ENCODE results near the gene CEP19.
"Not testable (repeated sequence)": the region's sequence is repeated elsewhere in the genome, so short reads cannot be mapped to it uniquely, and the experiment has no call there.

Gene CEP19

GRCh38 chr3:196726788-196727675, 15.0 kb upstream of the CEP19 start:
- no peak overlapping the region for H3K27ac Mint-ChIP-seq
- no peaks in the 10 kb centered on the region for H3K27me3 Mint-ChIP-seq
- ATAC-seq = peak; percentile 65
- H3K36me3 Mint-ChIP-seq = peaks cover 38% of the 10 kb centered on the region
- H3K4me3 Mint-ChIP-seq = no peak overlapping the region
- H3K4me1 Mint-ChIP-seq = peaks cover 9% of the 10 kb centered on the region
- H3K9me3 Mint-ChIP-seq = no peaks in the 10 kb centered on the region

- H3K27me3 Mint-ChIP-seq = no peaks in the 10 kb centered on the region
- H3K36me3 Mint-ChIP-seq = peaks cover 47% of the 10 kb centered on the region
- no peak for ATAC-seq
- no peaks in the 10 kb centered on the region for H3K4me1 Mint-ChIP-seq
- H3K27ac Mint-ChIP-seq = no peak overlapping the region
- no peak overlapping the region for H3K4me3 Mint-ChIP-seq
- peaks cover 5% of the 10 kb centered on the region for H3K9me3 Mint-ChIP-seq
These were observed 9.0 kb upstream of the CEP19 start for GRCh38 chr3:196721097-196721496.

GRCh38 chr3:196717162-196717561, 5.1 kb upstream of the CEP19 start:
- H3K27ac Mint-ChIP-seq, H3K27me3 Mint-ChIP-seq, H3K9me3 Mint-ChIP-seq, H3K4me3 Mint-ChIP-seq, H3K4me1 Mint-ChIP-seq: not testable (repeated sequence)
- peaks cover 25% of the 10 kb centered on the region for H3K36me3 Mint-ChIP-seq
- ATAC-seq = peak; percentile 2

GRCh38 chr3:196712514-196713413, 714 bp upstream of the CEP19 start:
- ATAC-seq = peak; percentile 83
- Mint-ChIP-seq H3K4me3 (peak overlapping the region; percentile 86), H3K27ac (peak overlapping the region; percentile 99), H3K36me3 (peaks cover 1% of the 10 kb centered on the region), H3K4me1 (peaks cover 14% of the 10 kb centered on the region), H3K27me3 (no peaks in the 10 kb centered on the region), H3K9me3 (no peaks in the 10 kb centered on the region)

GRCh38 chr3:196708467-196708866, 3.6 kb downstream of the CEP19 start:
- H3K4me3 Mint-ChIP-seq = no peak overlapping the region
- no peaks in the 10 kb centered on the region for H3K9me3 Mint-ChIP-seq
- H3K27ac Mint-ChIP-seq = no peak overlapping the region
- peaks cover 18% of the 10 kb centered on the region for H3K4me1 Mint-ChIP-seq
- no peak for ATAC-seq
- H3K27me3 Mint-ChIP-seq = no peaks in the 10 kb centered on the region
- H3K36me3 Mint-ChIP-seq = peaks cover 8% of the 10 kb centered on the region

- no peaks in the 10 kb centered on the region for H3K27me3 Mint-ChIP-seq
- H3K27ac Mint-ChIP-seq = no peak overlapping the region
- peaks cover 8% of the 10 kb centered on the region for H3K36me3 Mint-ChIP-seq
- ATAC-seq = no peak
- H3K4me1 Mint-ChIP-seq = peaks cover 18% of the 10 kb centered on the region
- no peak overlapping the region for H3K4me3 Mint-ChIP-seq
- no peaks in the 10 kb centered on the region for H3K9me3 Mint-ChIP-seq
These were observed 4.5 kb downstream of the CEP19 start for GRCh38 chr3:196707566-196707965.

- Mint-ChIP-seq H3K36me3 (peaks cover 8% of the 10 kb centered on the region), H3K27me3 (no peaks in the 10 kb centered on the region), H3K4me3 (no peak overlapping the region), H3K27ac (no peak overlapping the region), H3K4me1 (peaks cover 16% of the 10 kb centered on the region), H3K9me3 (no peaks in the 10 kb centered on the region)
- ATAC-seq = no peak
These were observed 5.3 kb downstream of the CEP19 start for GRCh38 chr3:196706731-196707130.

GRCh38 chr3:196706327-196706726, 5.7 kb downstream of the CEP19 start:
- Mint-ChIP-seq H3K27me3 (no peaks in the 10 kb centered on the region), H3K4me3 (no peak overlapping the region), H3K27ac (no peak overlapping the region), H3K4me1 (peaks cover 12% of the 10 kb centered on the region), H3K36me3 (peaks cover 8% of the 10 kb centered on the region), H3K9me3 (no peaks in the 10 kb centered on the region)
- ATAC-seq = no peak

- Mint-ChIP-seq H3K9me3 (no peaks in the 10 kb centered on the region), H3K4me3 (no peak overlapping the region), H3K36me3 (no peaks in the 10 kb centered on the region), H3K27ac (no peak overlapping the region), H3K4me1 (peaks cover 11% of the 10 kb centered on the region), H3K27me3 (no peaks in the 10 kb centered on the region)
- no peak for ATAC-seq
These were observed 11.2 kb downstream of the CEP19 start for GRCh38 chr3:196700801-196701200.

- Mint-ChIP-seq H3K4me3 (no peak overlapping the region), H3K36me3 (no peaks in the 10 kb centered on the region)
These were observed 12.3 kb downstream of the CEP19 start for GRCh38 chr3:196699749-196700148.

GRCh38 chr3:196697270-196697669, 14.8 kb downstream of the CEP19 start:
- Mint-ChIP-seq H3K27me3 (no peaks in the 10 kb centered on the region), H3K9me3 (no peaks in the 10 kb centered on the region), H3K4me1 (peaks cover 21% of the 10 kb centered on the region), H3K27ac (no peak overlapping the region), H3K36me3 (no peaks in the 10 kb centered on the region), H3K4me3 (no peak overlapping the region)
- ATAC-seq = peak; percentile 44

More at GRCh38 chr3:196699749-196700148, 12.3 kb downstream of the CEP19 start:
- peaks cover 21% of the 10 kb centered on the region for H3K4me1 Mint-ChIP-seq
- no peak overlapping the region for H3K27ac Mint-ChIP-seq
- ATAC-seq = no peak
- H3K27me3 Mint-ChIP-seq = no peaks in the 10 kb centered on the region
- no peaks in the 10 kb centered on the region for H3K9me3 Mint-ChIP-seq

- Mint-ChIP-seq H3K27me3 (no peaks in the 10 kb centered on the region), H3K27ac (peak overlapping the region; percentile 81), H3K9me3 (no peaks in the 10 kb centered on the region), H3K36me3 (no peaks in the 10 kb centered on the region), H3K4me1 (peaks cover 21% of the 10 kb centered on the region), H3K4me3 (peak overlapping the region; percentile 34)
- ATAC-seq = no peak
These were observed 16.2 kb downstream of the CEP19 start for GRCh38 chr3:196695849-196696226.

GRCh38 chr3:196694941-196695848, 16.9 kb downstream of the CEP19 start:
- H3K4me3 Mint-ChIP-seq = peak overlapping the region; percentile 34
- ATAC-seq = peak; percentile 76
- H3K27me3 Mint-ChIP-seq = no peaks in the 10 kb centered on the region
- peaks cover 23% of the 10 kb centered on the region for H3K4me1 Mint-ChIP-seq
- H3K9me3 Mint-ChIP-seq = no peaks in the 10 kb centered on the region
- peak overlapping the region; percentile 81 for H3K27ac Mint-ChIP-seq
- H3K36me3 Mint-ChIP-seq = no peaks in the 10 kb centered on the region

GRCh38 chr3:196694202-196694638, 17.8 kb downstream of the CEP19 start:
- H3K27ac Mint-ChIP-seq = no peak overlapping the region
- no peaks in the 10 kb centered on the region for H3K9me3 Mint-ChIP-seq
- ATAC-seq = no peak
- no peaks in the 10 kb centered on the region for H3K27me3 Mint-ChIP-seq
- no peak overlapping the region for H3K4me3 Mint-ChIP-seq
- no peaks in the 10 kb centered on the region for H3K36me3 Mint-ChIP-seq
- peaks cover 28% of the 10 kb centered on the region for H3K4me1 Mint-ChIP-seq

- no peak overlapping the region for H3K4me3 Mint-ChIP-seq
These were observed 20.7 kb downstream of the CEP19 start for GRCh38 chr3:196691386-196691785.

More at GRCh38 chr3:196691386-196691785, 20.7 kb downstream of the CEP19 start:
- no peaks in the 10 kb centered on the region for H3K9me3 Mint-ChIP-seq
- peaks cover 33% of the 10 kb centered on the region for H3K4me1 Mint-ChIP-seq
- H3K27me3 Mint-ChIP-seq = no peaks in the 10 kb centered on the region
- no peaks in the 10 kb centered on the region for H3K36me3 Mint-ChIP-seq
- H3K27ac Mint-ChIP-seq = no peak overlapping the region
- no peak for ATAC-seq

Data from stimulated activated memory B cell treated with anti-CD40 and anti-IgM and Interleukin-4, amounts not matched to agents 10 μg/mL and 1 μg/mL and 100 μg/mL, for 72 hours (primary cell).